Measurements from ENCODE around the gene PFN1.
A peak's percentile ranks its signal among the peaks of the same experiment; 100 is the strongest.

PFN1 gene

GRCh38 chr17:4967539-4968485, 19.5 kb upstream of the PFN1 start, which contains the start of gene SPAG7:
Gene SPAG7 (minus strand): TSS chr17:4967817. CDS start chr17:4967804, 13 bp downstream.
- Histone ChIP-seq H3K4me1 (ENCODE audit: control insufficient read depth, insufficient read depth, low read length) (peaks cover 36% of the 10 kb centered on the region), H3K9me3 (ENCODE audit: control insufficient read depth in 2 of 2, low read length in 2 of 2) (no peaks in the 10 kb centered on the region), H3K9ac (ENCODE audit: low read length in 2 of 2) (peak within 1 kb of the TSS; percentile 93 to 98), H3K4me3 (ENCODE audit: low read length in 2 of 2) (peak within 1 kb of the TSS; percentile 89 to 96), H3K36me3 (ENCODE audit: control insufficient read depth in 2 of 2, insufficient read depth in 2 of 2, low read length in 2 of 2) (peaks cover 15 to 17% of the 10 kb centered on the region in 2 donors), H3K27me3 (ENCODE audit: control insufficient read depth in 1 of 2, insufficient read depth in 2 of 2, low read length in 2 of 2) (no peaks in the 10 kb centered on the region), H3K27ac (ENCODE audit: low read length) (peak within 1 kb of the TSS; percentile 96)

- H3K36me3 ChIP-seq (ENCODE audit: control insufficient read depth in 2 of 2, insufficient read depth in 2 of 2, low read length in 2 of 2), result peaks cover 9 to 10% of the 10 kb centered on the region in 2 donors
These were observed 18.7 kb upstream of the PFN1 start for GRCh38 chr17:4966844-4967538.

GRCh38 chr17:4965311-4965986, 17.1 kb upstream of the PFN1 start:
- H3K27ac ChIP-seq (ENCODE audit: low read length), result no peak overlapping the region
- H3K36me3 ChIP-seq (ENCODE audit: control insufficient read depth in 2 of 2, insufficient read depth in 2 of 2, low read length in 2 of 2), result peaks cover 10 to 11% of the 10 kb centered on the region in 2 donors
- H3K27me3 ChIP-seq (ENCODE audit: control insufficient read depth in 1 of 2, insufficient read depth in 2 of 2, low read length in 2 of 2), result no peaks in the 10 kb centered on the region
- H3K4me3 ChIP-seq (ENCODE audit: low read length in 2 of 2), result no peak overlapping the region
- peaks cover 33% of the 10 kb centered on the region for H3K4me1 ChIP-seq (ENCODE audit: control insufficient read depth, insufficient read depth, low read length)
- no peaks in the 10 kb centered on the region for H3K9me3 ChIP-seq (ENCODE audit: control insufficient read depth in 2 of 2, low read length in 2 of 2)
- no peak overlapping the region for H3K9ac ChIP-seq (ENCODE audit: low read length in 2 of 2)

More at GRCh38 chr17:4966844-4967538, 18.7 kb upstream of the PFN1 start:
- peak overlapping the region; percentile 96 for H3K27ac ChIP-seq (ENCODE audit: low read length)
- peaks cover 36% of the 10 kb centered on the region for H3K4me1 ChIP-seq (ENCODE audit: control insufficient read depth, insufficient read depth, low read length)
- H3K27me3 ChIP-seq (ENCODE audit: control insufficient read depth in 1 of 2, insufficient read depth in 2 of 2, low read length in 2 of 2), result no peaks in the 10 kb centered on the region
- H3K9me3 ChIP-seq (ENCODE audit: control insufficient read depth in 2 of 2, low read length in 2 of 2), result no peaks in the 10 kb centered on the region
- H3K4me3 ChIP-seq (ENCODE audit: low read length in 2 of 2), result peak overlapping the region; percentile 89 to 96
- H3K9ac ChIP-seq (ENCODE audit: low read length in 2 of 2), result peak overlapping the region; percentile 93 to 98

- Histone ChIP-seq H3K9me3 (ENCODE audit: control insufficient read depth in 2 of 2, low read length in 2 of 2) (no peaks in the 10 kb centered on the region), H3K4me1 (ENCODE audit: control insufficient read depth, insufficient read depth, low read length) (no peaks in the 10 kb centered on the region), H3K9ac (ENCODE audit: low read length in 2 of 2) (no peak overlapping the region), H3K4me3 (ENCODE audit: low read length in 2 of 2) (no peak overlapping the region), H3K36me3 (ENCODE audit: control insufficient read depth in 2 of 2, insufficient read depth in 2 of 2, low read length in 2 of 2) (peaks cover 18 to 21% of the 10 kb centered on the region in 2 donors), H3K27ac (ENCODE audit: low read length) (no peak overlapping the region), H3K27me3 (ENCODE audit: control insufficient read depth in 1 of 2, insufficient read depth in 2 of 2, low read length in 2 of 2) (no peaks in the 10 kb centered on the region)
These were observed 12.1 kb upstream of the PFN1 start for GRCh38 chr17:4960279-4960922.

GRCh38 chr17:4959261-4959965, 11.1 kb upstream of the PFN1 start:
- no peak overlapping the region for H3K9ac ChIP-seq (ENCODE audit: low read length in 2 of 2)
- H3K27ac ChIP-seq (ENCODE audit: low read length), result no peak overlapping the region
- peaks cover 18 to 21% of the 10 kb centered on the region in 2 donors for H3K36me3 ChIP-seq (ENCODE audit: control insufficient read depth in 2 of 2, insufficient read depth in 2 of 2, low read length in 2 of 2)
- no peaks in the 10 kb centered on the region for H3K4me1 ChIP-seq (ENCODE audit: control insufficient read depth, insufficient read depth, low read length)
- no peak overlapping the region for H3K4me3 ChIP-seq (ENCODE audit: low read length in 2 of 2)
- H3K9me3 ChIP-seq (ENCODE audit: control insufficient read depth in 2 of 2, low read length in 2 of 2), result no peaks in the 10 kb centered on the region
- H3K27me3 ChIP-seq (ENCODE audit: control insufficient read depth in 1 of 2, insufficient read depth in 2 of 2, low read length in 2 of 2), result no peaks in the 10 kb centered on the region

GRCh38 chr17:4958102-4958501, 9.8 kb upstream of the PFN1 start:
- Histone ChIP-seq H3K4me3 (ENCODE audit: low read length in 2 of 2) (no peak overlapping the region), H3K27me3 (ENCODE audit: control insufficient read depth in 1 of 2, insufficient read depth in 2 of 2, low read length in 2 of 2) (no peaks in the 10 kb centered on the region), H3K9ac (ENCODE audit: low read length in 2 of 2) (no peak overlapping the region), H3K9me3 (ENCODE audit: control insufficient read depth in 2 of 2, low read length in 2 of 2) (no peaks in the 10 kb centered on the region), H3K36me3 (ENCODE audit: control insufficient read depth in 2 of 2, insufficient read depth in 2 of 2, low read length in 2 of 2) (peaks cover 18 to 21% of the 10 kb centered on the region in 2 donors), H3K27ac (ENCODE audit: low read length) (no peak overlapping the region), H3K4me1 (ENCODE audit: control insufficient read depth, insufficient read depth, low read length) (no peaks in the 10 kb centered on the region)

- Histone ChIP-seq H3K27me3 (ENCODE audit: control insufficient read depth in 1 of 2, insufficient read depth in 2 of 2, low read length in 2 of 2) (no peaks in the 10 kb centered on the region), H3K9ac (ENCODE audit: low read length in 2 of 2) (no peak overlapping the region), H3K4me1 (ENCODE audit: control insufficient read depth, insufficient read depth, low read length) (peaks cover 4% of the 10 kb centered on the region), H3K9me3 (ENCODE audit: control insufficient read depth in 2 of 2, low read length in 2 of 2) (no peaks in the 10 kb centered on the region), H3K36me3 (ENCODE audit: control insufficient read depth in 2 of 2, insufficient read depth in 2 of 2, low read length in 2 of 2) (peaks cover 18 to 21% of the 10 kb centered on the region in 2 donors), H3K4me3 (ENCODE audit: low read length in 2 of 2) (no peak overlapping the region), H3K27ac (ENCODE audit: low read length) (no peak overlapping the region)
These were observed 8.2 kb upstream of the PFN1 start for GRCh38 chr17:4956493-4957061.

GRCh38 chr17:4955091-4955490, 6.8 kb upstream of the PFN1 start:
- H3K4me3 ChIP-seq (ENCODE audit: low read length in 2 of 2), result no peak overlapping the region
- no peak overlapping the region for H3K9ac ChIP-seq (ENCODE audit: low read length in 2 of 2)

GRCh38 chr17:4953451-4953961, 5.2 kb upstream of the PFN1 start:
- Histone ChIP-seq H3K9me3 (ENCODE audit: control insufficient read depth in 2 of 2, low read length in 2 of 2) (no peaks in the 10 kb centered on the region), H3K36me3 (ENCODE audit: control insufficient read depth in 2 of 2, insufficient read depth in 2 of 2, low read length in 2 of 2) (peaks cover 0 to 2% of the 10 kb centered on the region in 2 donors), H3K27me3 (ENCODE audit: control insufficient read depth in 1 of 2, insufficient read depth in 2 of 2, low read length in 2 of 2) (no peaks in the 10 kb centered on the region), H3K9ac (ENCODE audit: low read length in 2 of 2) (no peak overlapping the region), H3K4me1 (ENCODE audit: control insufficient read depth, insufficient read depth, low read length) (peaks cover 19% of the 10 kb centered on the region), H3K27ac (ENCODE audit: low read length) (no peak overlapping the region), H3K4me3 (ENCODE audit: low read length in 2 of 2) (no peak overlapping the region)

More at GRCh38 chr17:4955091-4955490, 6.8 kb upstream of the PFN1 start:
- Histone ChIP-seq H3K4me1 (ENCODE audit: control insufficient read depth, insufficient read depth, low read length) (peaks cover 18% of the 10 kb centered on the region), H3K36me3 (ENCODE audit: control insufficient read depth in 2 of 2, insufficient read depth in 2 of 2, low read length in 2 of 2) (peaks cover 9 to 13% of the 10 kb centered on the region in 2 donors), H3K9me3 (ENCODE audit: control insufficient read depth in 2 of 2, low read length in 2 of 2) (no peaks in the 10 kb centered on the region), H3K27ac (ENCODE audit: low read length) (no peak overlapping the region), H3K27me3 (ENCODE audit: control insufficient read depth in 1 of 2, insufficient read depth in 2 of 2, low read length in 2 of 2) (no peaks in the 10 kb centered on the region)

Measured in stomach smooth muscle (tissue), 2 donors.